ENCODE results near the gene RNU6-9.

RNU6-9 gene

DNA sequence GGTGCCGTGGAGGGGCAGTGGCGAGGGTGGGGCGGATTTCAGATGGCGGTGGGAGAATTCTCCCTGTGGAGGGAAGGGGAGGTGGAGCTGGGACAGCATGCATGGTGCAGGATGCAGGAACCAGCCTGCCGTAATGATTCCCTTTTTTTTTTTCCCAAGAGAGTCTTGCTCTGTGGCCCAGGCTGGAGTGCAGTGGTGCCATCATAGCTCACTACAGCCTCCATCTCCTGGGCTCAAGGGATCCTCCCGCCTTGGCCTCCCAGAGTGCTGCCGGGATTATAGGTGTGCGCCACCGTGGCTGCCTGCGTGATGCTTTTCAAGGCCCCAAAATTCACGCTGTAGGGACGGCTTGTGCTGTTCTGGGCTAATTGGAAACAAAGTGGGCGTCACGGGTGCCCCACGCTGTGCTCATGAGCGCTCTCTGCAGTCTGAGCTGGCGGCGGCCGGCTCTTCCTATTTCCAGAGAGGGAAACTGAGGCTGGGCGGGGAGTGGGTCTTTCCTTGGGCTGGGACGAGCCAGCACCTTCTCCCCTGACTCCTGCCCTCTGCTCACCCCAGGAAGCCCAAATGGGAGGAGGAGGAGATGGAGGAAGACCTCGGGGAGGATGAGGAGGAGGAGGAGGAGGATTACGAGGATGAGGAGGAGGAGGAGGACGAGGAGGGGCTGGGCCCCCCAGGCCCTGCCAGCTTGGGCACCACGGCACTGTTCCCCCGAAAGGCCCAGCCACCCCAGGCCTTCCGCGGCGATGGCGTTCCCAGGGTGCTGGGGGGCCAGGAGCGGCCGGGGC is 38.8 kb downstream of the RNU6-9 start:
- Histone ChIP-seq H3K27ac (ENCODE audit: low read length) (no peak overlapping the region), H3K9ac (ENCODE audit: low read length) (no peak overlapping the region; the same call in 1 of the 2 replicates), H2AFZ (ENCODE audit: low read depth, low read length) (no peak overlapping the region), H3K27me3 (ENCODE audit: low read depth, low read length) (no peaks in the 10 kb centered on the region), H3K4me1 (ENCODE audit: low read length) (peaks cover 34% of the 10 kb centered on the region), H3K4me2 (ENCODE audit: low read length) (peak overlapping the region; percentile 78), H3K36me3 (replicated peaks; ENCODE audit: low read depth, low read length) (peaks cover 70% of the 10 kb centered on the region), H3K4me3 (ENCODE audit: low read length) (peak overlapping the region; percentile 59; the same call in 1 of the 2 replicates), H3K79me2 (ENCODE audit: low read length) (peaks cover 69% of the 10 kb centered on the region), H4K20me1 (ENCODE audit: insufficient read depth, low read length) (peaks cover 71% of the 10 kb centered on the region), H3K9me3 (ENCODE audit: insufficient read depth, low read length) (peaks cover under 1% of the 10 kb centered on the region; the same call in 1 of the 2 replicates)
- TF ChIP-seq EZH2phosphoT487 (IDR thresholded peaks at IDR 0.05; ENCODE audit: low read depth), result no peak
- TF ChIP-seq CTCF (IDR thresholded peaks at IDR 0.05; ENCODE audit: low read depth, low read length), result no peak

GRCh38 chr19:932648-933552 is 39.6 kb downstream of the RNU6-9 start:
- Histone ChIP-seq H3K27ac (ENCODE audit: low read length) (peak overlapping the region; percentile 14; the same call in 1 of the 2 replicates), H3K79me2 (ENCODE audit: low read length) (peaks cover 67% of the 10 kb centered on the region), H3K4me2 (ENCODE audit: low read length) (peak overlapping the region; percentile 78), H3K4me1 (ENCODE audit: low read length) (peaks cover 34% of the 10 kb centered on the region), H3K9me3 (ENCODE audit: insufficient read depth, low read length) (peaks cover 3% of the 10 kb centered on the region; the same call in 1 of the 2 replicates), H3K4me3 (ENCODE audit: low read length) (peak overlapping the region; percentile 59), H3K36me3 (replicated peaks; ENCODE audit: low read depth, low read length) (peaks cover 74% of the 10 kb centered on the region), H3K27me3 (ENCODE audit: low read depth, low read length) (no peaks in the 10 kb centered on the region), H2AFZ (ENCODE audit: low read depth, low read length) (no peak overlapping the region), H4K20me1 (ENCODE audit: insufficient read depth, low read length) (peaks cover 72% of the 10 kb centered on the region), H3K9ac (ENCODE audit: low read length) (peak overlapping the region; percentile 35; the same call in 1 of the 2 replicates)
- TF ChIP-seq CTCF (IDR thresholded peaks at IDR 0.05; ENCODE audit: low read depth, low read length) (no peak), EZH2phosphoT487 (IDR thresholded peaks at IDR 0.05; ENCODE audit: low read depth) (no peak)

- Histone ChIP-seq H3K36me3 (replicated peaks; ENCODE audit: low read depth, low read length) (peaks cover 74% of the 10 kb centered on the region), H3K9ac (ENCODE audit: low read length) (peak overlapping the region; percentile 35; the same call in 1 of the 2 replicates), H3K27ac (ENCODE audit: low read length) (peak overlapping the region; percentile 14; the same call in 1 of the 2 replicates), H3K27me3 (ENCODE audit: low read depth, low read length) (no peaks in the 10 kb centered on the region), H3K4me2 (ENCODE audit: low read length) (peak overlapping the region; percentile 78), H4K20me1 (ENCODE audit: insufficient read depth, low read length) (peaks cover 72% of the 10 kb centered on the region), H3K4me3 (ENCODE audit: low read length) (peak overlapping the region; percentile 59), H2AFZ (ENCODE audit: low read depth, low read length) (no peak overlapping the region), H3K4me1 (ENCODE audit: low read length) (peaks cover 38% of the 10 kb centered on the region), H3K79me2 (ENCODE audit: low read length) (peaks cover 67% of the 10 kb centered on the region), H3K9me3 (ENCODE audit: insufficient read depth, low read length) (peaks cover 3% of the 10 kb centered on the region; the same call in 1 of the 2 replicates)
- no peak for TF ChIP-seq CTCF (IDR thresholded peaks at IDR 0.05; ENCODE audit: low read depth, low read length)
Observed at GRCh38 chr19:933553-933882, 40.2 kb downstream of the RNU6-9 start.

Measured in OCI-LY3 (cell line).